ENCODE results near the gene ADPRS.

GRCh38 chr1:36092798-36093185 lies 4.1 kb downstream of the ADPRS start:
- no peak for TF ChIP-seq EZH2 (IDR thresholded peaks at IDR 0.05; ENCODE audit: insufficient read depth, poor library complexity, severe bottlenecking)
- no peak for TF ChIP-seq EZH2phosphoT487 (IDR thresholded peaks at IDR 0.05; ENCODE audit: insufficient read depth, low read depth)

Data from GM23248 (cell line).